KOPT-K1 (cell line): Measurements from ENCODE around the gene LYPD6.
"Not testable (repeated sequence)": the region's sequence is repeated elsewhere in the genome, so short reads cannot be mapped to it uniquely, and the experiment has no call there.

Experiments
- H3K27ac ChIP-seq: fragments of 200-600 bp; sonication (generic); 2 replicates; pipeline ENCODE4 v1.5.1; 2016; ENCODE audit warnings: antibody characterized with exemption, mild to moderate bottlenecking, low read depth, low read length; ENCODE audit not compliant: poor library complexity, severe bottlenecking
- H3K36me3 ChIP-seq: fragments of 200-600 bp; sonication (generic); 2 replicates; pipeline ENCODE4 v1.5.1; 2017; ENCODE audit warnings: antibody characterized with exemption, mild to moderate bottlenecking, low read length, moderate library complexity; ENCODE audit not compliant: insufficient read depth
- H3K9me3 ChIP-seq: fragments of 200-600 bp; sonication (generic); 2 replicates; pipeline ENCODE4 v1.5.1; 2017; ENCODE audit warnings: antibody characterized with exemption, low read length, mild to moderate bottlenecking; ENCODE audit not compliant: insufficient read depth, poor library complexity, severe bottlenecking

LYPD6 gene

GRCh38 chr2:149473068-149473467 is 142.7 kb downstream of the LYPD6 start:
- no peak overlapping the region for H3K27ac ChIP-seq
- no peaks in the 10 kb centered on the region for H3K36me3 ChIP-seq
- no peaks in the 10 kb centered on the region for H3K9me3 ChIP-seq

GRCh38 chr2:149473521-149473920 is 143.1 kb downstream of the LYPD6 start:
- Histone ChIP-seq H3K36me3 (no peaks in the 10 kb centered on the region), H3K9me3 (no peaks in the 10 kb centered on the region), H3K27ac (no peak overlapping the region)

GRCh38 chr2:149483004-149483605 is 152.7 kb downstream of the LYPD6 start:
- Histone ChIP-seq H3K9me3 (no peaks in the 10 kb centered on the region), H3K27ac (no peak overlapping the region), H3K36me3 (no peaks in the 10 kb centered on the region)

- H3K36me3 ChIP-seq, result no peaks in the 10 kb centered on the region
These were observed 156.3 kb downstream of the LYPD6 start for GRCh38 chr2:149486664-149487063.

GRCh38 chr2:149487189-149487588 is 156.8 kb downstream of the LYPD6 start:
- H3K36me3 ChIP-seq, result no peaks in the 10 kb centered on the region
- no peaks in the 10 kb centered on the region for H3K9me3 ChIP-seq
- H3K27ac ChIP-seq, result no peak overlapping the region

More at GRCh38 chr2:149486664-149487063, 156.3 kb downstream of the LYPD6 start:
- no peak overlapping the region for H3K27ac ChIP-seq
- no peaks in the 10 kb centered on the region for H3K9me3 ChIP-seq

GRCh38 chr2:149488706-149489440 is 158.5 kb downstream of the LYPD6 start:
- H3K9me3 ChIP-seq, result no peaks in the 10 kb centered on the region
- no peaks in the 10 kb centered on the region for H3K36me3 ChIP-seq
- H3K27ac ChIP-seq, result no peak overlapping the region

GRCh38 chr2:149489452-149489851 is 159.1 kb downstream of the LYPD6 start:
- H3K9me3 ChIP-seq, result no peaks in the 10 kb centered on the region
- no peaks in the 10 kb centered on the region for H3K36me3 ChIP-seq
- no peak overlapping the region for H3K27ac ChIP-seq

DNA sequence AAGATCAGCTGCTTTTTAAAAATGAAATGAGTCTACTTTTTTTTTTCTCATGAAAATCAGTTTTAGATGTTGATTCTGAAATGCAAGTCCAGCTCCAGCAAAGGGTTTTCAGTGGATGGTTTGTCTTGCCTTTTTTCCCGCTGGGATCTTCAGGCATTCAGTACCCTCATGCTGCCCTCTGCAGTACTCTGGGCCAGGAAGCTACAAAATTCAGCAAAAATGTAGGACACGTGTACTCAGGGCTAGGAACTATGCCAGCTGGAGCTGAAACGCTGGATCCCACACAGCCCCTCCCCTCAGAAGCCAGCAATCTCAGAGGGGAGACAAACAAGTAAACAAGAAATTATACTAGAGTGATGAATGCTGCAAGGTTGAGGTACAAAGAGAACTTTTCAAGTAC is 159.9 kb downstream of the LYPD6 start:
- Histone ChIP-seq H3K27ac (no peak overlapping the region), H3K36me3 (no peaks in the 10 kb centered on the region), H3K9me3 (no peaks in the 10 kb centered on the region)

DNA sequence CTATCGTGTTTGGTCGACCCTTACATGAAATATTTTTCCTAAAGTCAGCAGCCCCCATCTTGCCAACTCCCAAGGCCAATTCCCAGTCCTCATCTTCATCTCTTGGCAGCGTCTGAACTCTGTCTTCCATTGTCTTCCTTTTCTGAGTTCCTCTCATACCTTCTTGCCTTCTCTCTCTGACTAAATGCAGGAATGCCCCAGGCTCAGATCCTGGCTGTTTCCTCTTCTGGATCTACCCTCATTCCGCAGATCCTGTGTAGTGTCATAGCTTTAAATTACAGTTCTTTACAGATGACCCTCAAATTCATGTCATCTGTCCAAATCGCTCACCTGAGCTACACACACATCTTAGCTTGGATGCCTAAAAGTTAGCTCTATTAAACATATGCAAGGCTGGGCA is 162.5 kb downstream of the LYPD6 start:
- no peak overlapping the region for H3K27ac ChIP-seq
- no peaks in the 10 kb centered on the region for H3K36me3 ChIP-seq
- no peaks in the 10 kb centered on the region for H3K9me3 ChIP-seq

- not testable (repeated sequence) for H3K36me3 ChIP-seq, H3K9me3 ChIP-seq, H3K27ac ChIP-seq
These were observed 168.8 kb downstream of the LYPD6 start for GRCh38 chr2:149499204-149499603.

- not testable (repeated sequence) for H3K27ac ChIP-seq, H3K9me3 ChIP-seq, H3K36me3 ChIP-seq
These were observed 176.4 kb downstream of the LYPD6 start for GRCh38 chr2:149506808-149507207.

DNA sequence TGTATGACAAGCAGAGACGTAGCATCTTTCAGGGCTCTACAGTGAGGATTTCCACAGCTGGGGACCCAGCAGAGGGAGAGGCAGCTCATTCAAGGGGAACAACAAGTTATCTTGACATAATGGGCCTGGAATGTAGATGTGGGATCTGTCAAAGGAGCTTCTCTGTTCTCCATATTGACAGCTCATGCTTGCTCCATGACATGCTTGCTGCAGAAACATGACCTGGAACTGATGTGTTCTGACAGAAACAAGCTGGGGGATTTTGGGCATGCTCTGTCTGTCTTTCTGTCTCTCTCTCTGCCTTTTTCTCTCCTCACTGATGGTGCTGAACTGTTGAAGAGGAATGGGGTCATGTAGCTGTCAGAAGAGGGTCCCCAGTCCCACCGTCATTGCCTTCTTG is 177.6 kb downstream of the LYPD6 start:
- no peak overlapping the region for H3K27ac ChIP-seq
- H3K9me3 ChIP-seq, result no peaks in the 10 kb centered on the region

DNA sequence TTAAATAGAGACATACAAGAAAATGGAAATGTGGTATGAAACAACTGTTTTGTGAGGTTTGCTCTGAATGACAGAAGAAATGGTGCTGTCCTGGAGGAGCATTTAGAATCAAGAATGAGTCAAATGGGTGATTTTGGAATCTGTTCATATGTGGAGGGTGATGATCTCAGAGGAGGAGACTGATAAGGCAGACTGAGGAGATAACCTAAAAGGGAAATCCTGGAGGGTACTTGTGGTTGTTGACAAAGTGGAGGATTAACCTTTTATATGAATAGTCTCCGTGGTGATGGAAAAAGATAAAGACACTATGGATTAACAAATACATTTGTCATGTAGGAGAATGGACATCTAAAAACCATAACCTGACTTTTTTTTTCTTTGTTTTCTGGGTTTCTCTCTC is 183.1 kb downstream of the LYPD6 start:
- Histone ChIP-seq H3K36me3 (no peaks in the 10 kb centered on the region), H3K9me3 (no peaks in the 10 kb centered on the region), H3K27ac (no peak overlapping the region)

More for the DNA sequence above, 177.6 kb downstream of the LYPD6 start:
- no peaks in the 10 kb centered on the region for H3K36me3 ChIP-seq
